ENCODE data around the gene TNIP3. TPM values are rescaled to one million over a fixed set of nuclear protein-coding genes. Genes with fewer than 3 reads are reported as not detected.
A peak's percentile ranks its signal among the peaks of the same experiment; 100 is the strongest.
"Not testable (repeated sequence)": the region's sequence is repeated elsewhere in the genome, so short reads cannot be mapped to it uniquely, and the experiment has no call there.

The TNIP3 gene
- total RNA-seq = 1 to 10 TPM; 3.2 to 5.4 TPM

- DNase-seq (ENCODE audit: low spot score in 2 of 2) (no peak), ATAC-seq (no peak)
- Mint-ChIP-seq H3K36me3 (peaks cover 0 to 5% of the 10 kb centered on the region in 2 donors), H3K27ac (no peak within 1 kb of the TSS), H3K9me3 (peaks cover under 1 to 3% of the 10 kb centered on the region in 2 donors)
These were observed at the start of gene TNIP3 for GRCh38 chr4:121164291-121164690. Gene TNIP3 (minus strand): TSS chr4:121164321. CDS start chr4:121164125, 196 bp downstream.

- peaks cover 0 to 7% of the 10 kb centered on the region in 2 donors for H3K9me3 Mint-ChIP-seq
- H3K27ac Mint-ChIP-seq = no peak overlapping the region
- DNase-seq (ENCODE audit: low spot score in 2 of 2) (no peak), ATAC-seq (no peak)
- peaks cover 0 to 6% of the 10 kb centered on the region in 2 donors for H3K36me3 Mint-ChIP-seq
These were observed 48.7 kb upstream of the TNIP3 start for GRCh38 chr4:121212806-121213205.

GRCh38 chr4:121209171-121209570, 45.0 kb upstream of the TNIP3 start:
- Mint-ChIP-seq H3K36me3 (peaks cover 4 to 13% of the 10 kb centered on the region in 2 donors), H3K9me3 (peaks cover 11 to 25% of the 10 kb centered on the region in 2 donors), H3K27ac (no peak overlapping the region)
- ATAC-seq (no peak), DNase-seq (ENCODE audit: low spot score in 2 of 2) (no peak)

- ATAC-seq (no peak), DNase-seq (ENCODE audit: low spot score in 2 of 2) (no peak)
- Mint-ChIP-seq H3K9me3 (peaks cover 11 to 25% of the 10 kb centered on the region in 2 donors), H3K27ac (no peak overlapping the region), H3K36me3 (peaks cover 4 to 13% of the 10 kb centered on the region in 2 donors)
These were observed 44.3 kb upstream of the TNIP3 start for GRCh38 chr4:121208244-121209007.

- DNase-seq (ENCODE audit: low spot score in 2 of 2); H3K27ac Mint-ChIP-seq; ATAC-seq: not testable (repeated sequence)
- Mint-ChIP-seq H3K36me3 (peaks cover 8 to 13% of the 10 kb centered on the region in 2 donors), H3K9me3 (peaks cover 11 to 30% of the 10 kb centered on the region in 2 donors)
These were observed 41.7 kb upstream of the TNIP3 start for GRCh38 chr4:121205777-121206176.

GRCh38 chr4:121200795-121201472, 36.8 kb upstream of the TNIP3 start:
- Mint-ChIP-seq H3K27ac (peak overlapping the region in 1 of 2 donors; percentile 72), H3K9me3 (peaks cover 11 to 17% of the 10 kb centered on the region in 2 donors), H3K36me3 (peaks cover 10 to 13% of the 10 kb centered on the region in 2 donors)
- no peak for DNase-seq (ENCODE audit: low spot score in 2 of 2)
- peak in 1 of 2 donors; percentile 63 for ATAC-seq

- Mint-ChIP-seq H3K9me3 (peaks cover 2 to 7% of the 10 kb centered on the region in 2 donors), H3K27ac (peak overlapping the region; percentile 1 to 72), H3K36me3 (peaks cover 3 to 6% of the 10 kb centered on the region in 2 donors)
- ATAC-seq (peak; percentile 81 to 86), DNase-seq (ENCODE audit: low spot score in 2 of 2) (no peak)
These were observed 35.8 kb upstream of the TNIP3 start for GRCh38 chr4:121199742-121200561.

- Mint-ChIP-seq H3K27ac (no peak overlapping the region), H3K36me3 (peaks cover 0 to 6% of the 10 kb centered on the region in 2 donors), H3K9me3 (peaks cover 0 to 5% of the 10 kb centered on the region in 2 donors)
- DNase-seq (ENCODE audit: low spot score in 2 of 2) (no peak), ATAC-seq (no peak)
These were observed 34.1 kb upstream of the TNIP3 start for GRCh38 chr4:121198251-121198650.

GRCh38 chr4:121195649-121196048, 31.5 kb upstream of the TNIP3 start:
- no peak for ATAC-seq
- Mint-ChIP-seq H3K9me3 (no peaks in the 10 kb centered on the region), H3K36me3 (peaks cover 0 to 2% of the 10 kb centered on the region in 2 donors), H3K27ac (no peak overlapping the region)
- DNase-seq (ENCODE audit: low spot score in 2 of 2) = no peak

GRCh38 chr4:121192480-121192879, 28.4 kb upstream of the TNIP3 start:
- ATAC-seq = peak in 1 of 2 donors; percentile 27
- no peaks in the 10 kb centered on the region for H3K9me3 Mint-ChIP-seq
- no peak for DNase-seq (ENCODE audit: low spot score in 2 of 2)
- H3K27ac Mint-ChIP-seq = no peak overlapping the region
- no peaks in the 10 kb centered on the region for H3K36me3 Mint-ChIP-seq

GRCh38 chr4:121192013-121192412, 27.9 kb upstream of the TNIP3 start:
- ATAC-seq (no peak), DNase-seq (ENCODE audit: low spot score in 2 of 2) (no peak)
- Mint-ChIP-seq H3K9me3 (no peaks in the 10 kb centered on the region), H3K36me3 (no peaks in the 10 kb centered on the region), H3K27ac (no peak overlapping the region)

- no peaks in the 10 kb centered on the region for H3K36me3 Mint-ChIP-seq
- no peaks in the 10 kb centered on the region for H3K9me3 Mint-ChIP-seq
- H3K27ac Mint-ChIP-seq = no peak overlapping the region
- DNase-seq (ENCODE audit: low spot score in 2 of 2) = no peak
- ATAC-seq = no peak
These were observed 27.2 kb upstream of the TNIP3 start for GRCh38 chr4:121191361-121191760.

- no peaks in the 10 kb centered on the region for H3K36me3 Mint-ChIP-seq
- H3K9me3 Mint-ChIP-seq = no peaks in the 10 kb centered on the region
- ATAC-seq (no peak), DNase-seq (ENCODE audit: low spot score in 2 of 2) (no peak)
- H3K27ac Mint-ChIP-seq = peak overlapping the region in 1 of 2 donors; percentile 46
These were observed 26.3 kb upstream of the TNIP3 start for GRCh38 chr4:121190389-121190788.

- Mint-ChIP-seq H3K9me3 (no peaks in the 10 kb centered on the region), H3K36me3 (no peaks in the 10 kb centered on the region), H3K27ac (peak overlapping the region in 1 of 2 donors; percentile 46)
- ATAC-seq = peak; percentile 92 to 97
- DNase-seq (ENCODE audit: low spot score in 2 of 2) = peak in 1 of 2 donors; percentile 38
These were observed 25.4 kb upstream of the TNIP3 start for GRCh38 chr4:121189326-121190215.

GRCh38 chr4:121187206-121187605, 23.1 kb upstream of the TNIP3 start:
- no peak for ATAC-seq
- no peak for DNase-seq (ENCODE audit: low spot score in 2 of 2)
- Mint-ChIP-seq H3K9me3 (peaks cover 0 to 3% of the 10 kb centered on the region in 2 donors), H3K36me3 (peaks cover 6 to 7% of the 10 kb centered on the region in 2 donors), H3K27ac (no peak overlapping the region)

- Mint-ChIP-seq H3K36me3 (peaks cover 6 to 14% of the 10 kb centered on the region in 2 donors), H3K27ac (no peak overlapping the region)
- DNase-seq (ENCODE audit: low spot score in 2 of 2) = no peak
These were observed 21.8 kb upstream of the TNIP3 start for GRCh38 chr4:121185960-121186359.

More at GRCh38 chr4:121185960-121186359, 21.8 kb upstream of the TNIP3 start:
- no peak for ATAC-seq
- H3K9me3 Mint-ChIP-seq = peaks cover 0 to 3% of the 10 kb centered on the region in 2 donors

Measured in activated naive CD4-positive, alpha-beta T cell treated with anti-CD3 and anti-CD28 coated beads, Interleukin-2, amount 50 U/mL, for 72 hours (primary cell).